ENCODE results near the gene EDIL3. TPM values are rescaled to one million over a fixed set of nuclear protein-coding genes. Genes with fewer than 3 reads are reported as not detected.

The EDIL3 gene
- total RNA-seq, 6 donors from 2014 or later = 14.7 to 40.1 (median 17.7) TPM

GRCh38 chr5:84373506-84373905 is 11.2 kb downstream of the EDIL3 start:
- TF ChIP-seq CTCF (IDR thresholded peaks at IDR 0.05) = no peak
- TF ChIP-seq POLR2A (IDR thresholded peaks at IDR 0.05) = no peak
- TF ChIP-seq EP300 (IDR thresholded peaks at IDR 0.05) = no peak
- TF ChIP-seq POLR2AphosphoS5 (IDR thresholded peaks at IDR 0.05) = no peak
- WGBS, 2 donors = 83 to 86% methylated on average over 2 of the region's 2 CpGs
- no peaks in the 10 kb centered on the region for H3K9me3 ChIP-seq
- ATAC-seq (ENCODE audit: low FRiP score in 2 of 2) (no peak), DNase-seq (no peak)
- H3K27me3 ChIP-seq = no peaks in the 10 kb centered on the region
- no peak overlapping the region for H3K4me3 ChIP-seq
- peaks cover 0 to 5% (median 3%) of the 10 kb centered on the region in 4 donors for H3K4me1 ChIP-seq
- no peaks in the 10 kb centered on the region for H3K36me3 ChIP-seq
- H3K27ac ChIP-seq = no peak overlapping the region

- ATAC-seq (ENCODE audit: low FRiP score in 2 of 2) (no peak), DNase-seq (no peak)
- TF ChIP-seq POLR2AphosphoS5 (IDR thresholded peaks at IDR 0.05) = no peak
- TF ChIP-seq CTCF (IDR thresholded peaks at IDR 0.05) = no peak
- TF ChIP-seq EP300 (IDR thresholded peaks at IDR 0.05) = no peak
- no peak for TF ChIP-seq POLR2A (IDR thresholded peaks at IDR 0.05)
- no peaks in the 10 kb centered on the region for H3K27me3 ChIP-seq
- no peaks in the 10 kb centered on the region for H3K36me3 ChIP-seq
- peak overlapping the region in 1 of 4 donors; percentile 14 for H3K27ac ChIP-seq
- H3K4me3 ChIP-seq = no peak overlapping the region
- 56 to 58% methylated on average over 9 of the region's 9 CpGs for WGBS, 2 donors
- H3K4me1 ChIP-seq = peaks cover 0 to 5% (median 3%) of the 10 kb centered on the region in 4 donors
- no peaks in the 10 kb centered on the region for H3K9me3 ChIP-seq
Observed at GRCh38 chr5:84372066-84372695, 12.5 kb downstream of the EDIL3 start.

- WGBS, 2 donors = 54 to 55% methylated on average over 2 of the region's 2 CpGs
- no peak for ATAC-seq (ENCODE audit: low FRiP score in 2 of 2)
Observed at GRCh38 chr5:84370176-84370575, 14.5 kb downstream of the EDIL3 start.

GRCh38 chr5:84364043-84364442 is 20.6 kb downstream of the EDIL3 start:
- no peak overlapping the region for H3K27ac ChIP-seq
- H3K36me3 ChIP-seq = no peaks in the 10 kb centered on the region
- WGBS, 2 donors = 74 to 80% methylated on average over 2 of the region's 2 CpGs
- no peak for TF ChIP-seq POLR2A (IDR thresholded peaks at IDR 0.05)
- no peak for TF ChIP-seq POLR2AphosphoS5 (IDR thresholded peaks at IDR 0.05)
- TF ChIP-seq CTCF (IDR thresholded peaks at IDR 0.05) = no peak
- TF ChIP-seq EP300 (IDR thresholded peaks at IDR 0.05) = no peak
- ATAC-seq (ENCODE audit: low FRiP score in 2 of 2) (no peak), DNase-seq (no peak)
- H3K27me3 ChIP-seq = no peaks in the 10 kb centered on the region
- H3K9me3 ChIP-seq = no peaks in the 10 kb centered on the region
- no peaks in the 10 kb centered on the region for H3K4me1 ChIP-seq
- H3K4me3 ChIP-seq = no peak overlapping the region

More at GRCh38 chr5:84370176-84370575, 14.5 kb downstream of the EDIL3 start:
- no peaks in the 10 kb centered on the region for H3K9me3 ChIP-seq
- no peak overlapping the region for H3K4me3 ChIP-seq
- peaks cover 0 to 3% (median 0%) of the 10 kb centered on the region in 4 donors for H3K4me1 ChIP-seq
- no peaks in the 10 kb centered on the region for H3K27me3 ChIP-seq
- H3K27ac ChIP-seq = no peak overlapping the region
- H3K36me3 ChIP-seq = no peaks in the 10 kb centered on the region
- DNase-seq = no peak
- TF ChIP-seq EP300 (IDR thresholded peaks at IDR 0.05) = no peak
- TF ChIP-seq POLR2AphosphoS5 (IDR thresholded peaks at IDR 0.05) = no peak
- no peak for TF ChIP-seq POLR2A (IDR thresholded peaks at IDR 0.05)

- Histone ChIP-seq H3K4me1 (no peaks in the 10 kb centered on the region), H3K36me3 (no peaks in the 10 kb centered on the region), H3K4me3 (no peak overlapping the region), H3K27ac (no peak overlapping the region), H3K9me3 (no peaks in the 10 kb centered on the region), H3K27me3 (no peaks in the 10 kb centered on the region)
- DNase-seq (no peak), ATAC-seq (ENCODE audit: low FRiP score in 2 of 2) (no peak)
- no peak for TF ChIP-seq POLR2A (IDR thresholded peaks at IDR 0.05)
Observed at GRCh38 chr5:84362061-84362720, 22.5 kb downstream of the EDIL3 start.

Measured in upper lobe of left lung (tissue), 6 donors.